Stimulated activated CD4-positive, alpha-beta T cell treated with anti-CD3 and anti-CD28 coated beads, TNF-alpha, amount 100 ng/mL, for 1 hour (primary cell): Measurements from ENCODE around the gene PACRG.

Experiments
- DNase-seq, 3 donors: peaks; one replicate each; pipeline ENCODE4 v3.0.0-alpha.2; 2020; ENCODE audit warnings: low read depth in 3 of 3, low spot score in 1 of 3

The PACRG gene

GRCh38 chr6:163342571-163343539 is 615.1 kb downstream of the PACRG start:
- no peak for DNase-seq

DNA sequence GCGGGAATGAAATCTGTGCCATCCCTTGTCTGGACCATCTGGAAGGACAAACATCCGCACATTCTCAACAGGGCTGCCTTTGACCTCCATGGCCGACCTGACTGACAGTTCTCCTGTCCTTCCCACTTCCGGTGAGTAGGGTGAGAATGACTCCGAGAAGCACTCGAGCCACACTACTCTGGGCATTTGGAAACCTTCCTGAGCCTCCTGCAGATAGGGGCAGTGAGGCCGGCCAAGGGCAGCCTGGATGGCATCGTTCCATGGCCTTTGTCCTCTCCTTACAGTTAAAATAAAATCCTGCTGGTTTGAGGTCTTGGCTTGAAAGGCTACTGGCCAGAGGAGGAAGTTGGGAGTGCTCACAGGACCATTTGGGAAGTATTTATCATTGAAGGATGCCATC is 615.8 kb downstream of the PACRG start:
- no peak for DNase-seq

- DNase-seq: no peak
Observed at GRCh38 chr6:163344411-163344810, 616.6 kb downstream of the PACRG start.

DNA sequence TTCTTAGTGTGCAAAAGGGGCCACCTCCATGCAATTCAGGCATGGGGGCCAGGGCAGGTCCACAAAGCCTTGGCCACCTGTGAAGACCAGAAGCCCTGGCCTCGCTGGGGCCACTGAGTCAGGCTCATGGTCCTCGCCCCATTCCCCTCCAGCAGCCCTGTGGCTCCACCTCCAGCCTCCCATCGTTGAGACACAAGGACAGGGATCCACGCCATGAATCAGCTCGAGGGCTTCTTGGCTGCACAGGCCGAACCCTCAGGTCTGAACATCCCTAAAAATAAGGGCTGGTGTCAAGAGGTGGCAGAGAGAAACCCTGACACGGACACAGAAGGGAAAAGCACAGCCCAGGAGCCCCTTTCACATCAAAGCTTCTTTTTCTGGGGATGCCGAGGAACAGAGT is 618.2 kb downstream of the PACRG start:
- DNase-seq: no peak

DNA sequence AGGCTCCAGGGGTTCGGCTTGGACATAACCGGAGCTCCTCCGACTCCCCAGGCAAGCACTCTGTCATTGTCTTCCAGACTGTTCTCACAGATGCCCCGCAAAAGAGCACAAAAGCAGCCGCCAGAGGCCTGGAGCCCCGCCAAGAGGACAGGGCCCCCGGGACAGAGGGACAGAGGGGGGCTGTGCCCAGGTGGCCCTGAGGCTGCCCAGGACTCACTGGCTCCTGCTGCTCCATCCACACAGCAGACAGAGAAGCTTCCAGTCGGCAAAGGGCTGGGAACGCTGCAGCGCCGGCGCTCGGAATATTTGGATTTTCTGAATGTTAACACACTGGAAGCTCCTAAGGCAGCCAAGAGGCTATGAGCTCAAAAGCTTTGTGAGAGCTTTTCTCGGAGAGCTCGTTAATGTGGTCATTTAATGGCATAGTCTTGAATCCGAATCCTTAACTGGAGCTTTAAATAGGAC is 618.8 kb downstream of the PACRG start:
- no peak for DNase-seq

- DNase-seq: no peak
Observed at GRCh38 chr6:163347021-163347446, 619.3 kb downstream of the PACRG start.

- DNase-seq: no peak
Observed at GRCh38 chr6:163348789-163349680, 621.3 kb downstream of the PACRG start.

- no peak for DNase-seq
Observed at GRCh38 chr6:163349696-163350095, 621.9 kb downstream of the PACRG start.

DNA sequence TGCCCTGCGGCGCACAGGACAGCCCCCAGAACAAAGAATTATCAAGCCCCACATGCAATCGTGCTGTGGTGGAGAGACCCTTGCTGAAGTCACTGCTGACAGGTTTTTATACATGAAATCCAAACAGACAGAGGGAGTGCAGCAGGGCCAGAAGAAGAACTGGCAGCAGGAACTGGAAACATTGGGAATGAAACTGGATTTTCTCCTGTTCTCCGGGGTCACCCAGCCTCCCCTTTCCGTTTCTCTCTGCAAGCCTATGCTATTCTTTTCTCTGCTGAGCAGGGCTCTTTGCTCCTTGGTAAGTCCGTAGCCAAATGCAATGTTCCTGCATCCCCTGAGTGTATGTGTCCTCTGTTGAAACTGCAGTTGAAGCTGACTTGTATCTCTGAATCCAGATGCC is 623.2 kb downstream of the PACRG start:
- no peak for DNase-seq

- no peak for DNase-seq
Observed at GRCh38 chr6:163352011-163352685, 624.4 kb downstream of the PACRG start.

DNA sequence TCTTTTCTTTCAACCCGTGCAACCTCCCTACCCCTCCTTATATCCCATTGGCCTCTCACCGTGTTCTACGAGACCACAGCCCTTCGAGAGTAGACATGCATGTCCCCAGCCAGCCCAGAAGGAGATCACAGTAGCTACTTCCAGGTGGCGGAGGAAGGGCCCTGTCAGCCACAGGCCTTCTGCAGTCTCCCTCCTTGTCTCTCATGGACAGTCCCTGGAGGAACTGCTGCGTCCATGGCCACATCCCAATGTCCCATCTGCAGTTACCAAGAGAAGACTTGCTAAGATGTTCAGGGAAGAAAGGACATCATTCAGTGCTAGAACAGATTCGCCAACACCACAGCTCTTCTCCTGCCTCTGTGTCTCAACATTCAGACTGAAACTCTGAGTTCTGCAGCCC is 625.2 kb downstream of the PACRG start:
- DNase-seq: no peak

DNA sequence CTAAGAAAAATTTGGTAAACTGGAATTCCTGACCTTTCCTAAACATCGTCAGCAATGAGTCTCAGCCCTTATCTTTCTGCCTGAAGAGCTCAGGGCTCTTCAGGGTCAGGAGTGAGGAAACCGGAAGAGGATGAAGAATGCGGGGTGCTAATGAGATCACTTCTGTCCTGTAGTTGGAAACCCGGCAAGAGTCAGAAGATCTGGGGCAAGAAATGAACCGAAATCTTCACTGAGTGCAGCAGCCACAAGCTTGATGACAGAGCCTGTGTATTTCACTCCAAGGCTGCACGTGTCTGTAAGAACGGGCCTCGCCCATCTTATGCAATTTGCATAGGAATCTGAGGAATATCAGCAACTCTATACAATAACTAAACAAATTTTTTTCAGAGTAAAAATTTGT is 626.3 kb downstream of the PACRG start:
- no peak for DNase-seq

GRCh38 chr6:163354761-163355425 is 627.1 kb downstream of the PACRG start:
- no peak for DNase-seq

DNA sequence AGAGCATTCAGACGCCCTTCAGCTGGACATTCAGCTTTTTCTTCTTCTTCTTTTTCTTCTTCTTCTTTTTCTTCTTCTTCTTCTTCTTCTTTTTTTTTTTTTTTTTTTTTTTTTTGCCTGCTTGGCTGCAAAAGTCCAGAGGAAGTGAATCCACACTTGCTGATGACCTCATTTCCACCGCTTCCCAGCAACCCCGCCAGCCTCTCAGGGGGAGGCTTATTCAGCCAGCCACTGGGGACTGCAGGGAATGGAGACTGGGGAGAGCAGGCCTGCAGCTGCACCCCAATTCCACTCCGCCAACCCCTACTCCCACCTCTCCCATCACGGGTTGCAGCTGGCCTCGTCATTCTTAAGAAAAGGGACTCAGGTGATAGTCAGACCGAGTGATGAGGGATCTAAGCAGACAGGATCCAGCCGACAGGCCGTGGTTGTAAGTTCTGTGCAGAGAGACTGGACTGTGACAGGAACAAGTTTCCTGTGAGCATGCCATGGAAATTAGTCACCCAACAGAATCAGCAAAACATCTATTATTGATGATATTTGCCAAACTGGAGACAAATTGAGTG is 627.7 kb downstream of the PACRG start:
- no peak for DNase-seq

GRCh38 chr6:163356324-163356723 is 628.5 kb downstream of the PACRG start:
- no peak for DNase-seq

GRCh38 chr6:163356743-163357142 is 629.0 kb downstream of the PACRG start:
- no peak for DNase-seq

DNA sequence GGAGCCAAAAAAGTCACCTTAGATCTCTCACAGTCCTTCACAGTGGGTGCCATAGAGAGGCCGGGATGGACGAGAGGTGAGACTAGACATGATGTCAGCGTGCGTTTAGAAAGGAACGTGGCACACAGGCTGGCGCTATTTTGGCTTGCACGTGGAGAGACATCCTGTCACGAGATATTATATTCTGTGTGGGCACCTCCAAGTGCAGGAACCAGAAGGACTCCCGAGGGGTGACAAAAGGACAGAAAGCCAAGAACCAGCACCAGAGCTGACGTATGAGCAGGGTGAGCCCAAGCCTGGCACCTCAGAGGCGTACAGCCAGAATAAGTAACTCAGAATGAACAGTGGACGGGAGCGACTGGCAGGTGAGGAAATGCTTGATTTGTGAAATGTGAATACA is 636.9 kb downstream of the PACRG start:
- no peak for DNase-seq
